NK-92 (cell line): ENCODE data around the gene PLIN3.
"Not testable (repeated sequence)": the region's sequence is repeated elsewhere in the genome, so short reads cannot be mapped to it uniquely, and the experiment has no call there.

Experiments used
- DNase-seq: peaks from one replicate; lab custom pipeline; 2025; ENCODE audit not compliant: unreplicated experiment; lab: John Stamatoyannopoulos, UW

PLIN3 gene

GRCh38 chr19:4814625-4815425 lies 52.6 kb downstream of the PLIN3 start:
- DNase-seq: no peak

GRCh38 chr19:4811328-4812131 lies 55.9 kb downstream of the PLIN3 start:
- no peak for DNase-seq

GRCh38 chr19:4807188-4807587 lies 60.3 kb downstream of the PLIN3 start:
- DNase-seq: no peak

- no peak for DNase-seq
These were observed 61.1 kb downstream of the PLIN3 start for GRCh38 chr19:4806384-4806783.

DNA sequence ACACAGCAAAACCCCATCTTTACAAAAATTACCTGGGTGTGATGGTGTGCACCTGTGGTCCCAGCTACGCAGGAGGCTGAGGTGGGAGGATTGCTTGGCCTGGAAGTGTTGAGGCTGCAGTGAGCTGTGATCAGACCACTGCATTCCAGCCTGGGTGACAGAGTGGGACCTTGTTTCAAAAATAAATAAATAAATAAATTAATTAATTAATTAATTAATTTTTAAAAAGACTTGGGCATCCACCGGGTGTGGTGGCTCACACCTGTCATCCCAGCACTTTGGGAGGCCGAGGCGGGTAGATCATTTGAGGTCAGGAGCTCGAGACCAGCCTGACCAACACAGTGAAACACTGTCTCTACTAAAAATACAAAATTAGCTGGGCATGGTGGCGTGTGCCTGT lies 62.3 kb downstream of the PLIN3 start:
- not testable (repeated sequence) for DNase-seq

DNA sequence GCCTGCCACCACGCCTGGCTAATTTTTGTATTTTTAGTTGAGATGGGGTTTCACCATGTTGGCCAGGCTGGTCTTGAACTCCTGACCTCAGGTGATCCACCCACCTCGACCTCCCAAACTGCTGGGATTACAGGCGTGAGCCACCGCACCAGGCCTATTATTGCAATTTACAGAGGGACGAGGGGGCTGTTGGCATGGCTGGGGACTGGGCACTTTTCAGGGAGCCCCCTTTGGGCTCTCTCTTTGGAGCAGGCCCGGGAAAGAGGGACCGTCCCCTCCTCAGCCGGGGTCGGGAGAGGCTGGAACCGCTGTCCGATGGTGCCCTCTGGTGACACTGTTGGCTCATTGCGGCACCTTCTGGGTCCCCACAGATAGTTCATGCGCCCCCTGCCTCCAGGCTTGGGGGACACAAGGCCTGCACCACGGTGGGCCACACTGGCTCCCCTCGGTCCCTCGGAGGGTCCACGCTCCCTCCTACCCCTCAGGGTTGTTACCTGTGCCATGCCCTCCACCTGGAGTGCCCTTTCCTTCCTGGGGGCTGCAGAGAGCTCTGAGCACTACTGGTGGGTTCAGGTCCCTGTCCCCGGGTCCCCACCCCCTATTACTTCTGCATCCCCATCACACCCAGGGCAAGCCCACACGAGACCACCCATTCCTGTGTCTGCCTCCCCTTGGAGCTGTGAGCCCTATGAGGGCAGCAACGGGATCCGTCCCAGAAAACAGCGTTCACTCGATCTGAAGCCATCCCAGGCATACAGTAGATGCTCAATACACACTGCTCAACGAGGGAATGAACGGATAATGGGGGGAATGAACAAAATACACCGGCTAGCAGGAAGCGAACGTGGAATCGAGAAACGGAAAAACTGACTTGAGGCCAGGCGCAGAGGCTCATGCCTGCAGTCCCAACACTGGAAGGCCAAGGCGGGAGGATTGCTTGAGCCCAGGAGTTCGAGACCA lies 63.5 kb downstream of the PLIN3 start:
- DNase-seq: no peak

- DNase-seq: no peak
These were observed 64.8 kb downstream of the PLIN3 start for GRCh38 chr19:4802711-4803110.

- DNase-seq: no peak
These were observed 66.3 kb downstream of the PLIN3 start for GRCh38 chr19:4801085-4801619.

- DNase-seq: no peak
These were observed 66.8 kb downstream of the PLIN3 start for GRCh38 chr19:4800591-4801081.

- DNase-seq: no peak
These were observed 72.1 kb downstream of the PLIN3 start for GRCh38 chr19:4795400-4795799.

- DNase-seq: no peak
These were observed 72.5 kb downstream of the PLIN3 start for GRCh38 chr19:4794971-4795370.

DNA sequence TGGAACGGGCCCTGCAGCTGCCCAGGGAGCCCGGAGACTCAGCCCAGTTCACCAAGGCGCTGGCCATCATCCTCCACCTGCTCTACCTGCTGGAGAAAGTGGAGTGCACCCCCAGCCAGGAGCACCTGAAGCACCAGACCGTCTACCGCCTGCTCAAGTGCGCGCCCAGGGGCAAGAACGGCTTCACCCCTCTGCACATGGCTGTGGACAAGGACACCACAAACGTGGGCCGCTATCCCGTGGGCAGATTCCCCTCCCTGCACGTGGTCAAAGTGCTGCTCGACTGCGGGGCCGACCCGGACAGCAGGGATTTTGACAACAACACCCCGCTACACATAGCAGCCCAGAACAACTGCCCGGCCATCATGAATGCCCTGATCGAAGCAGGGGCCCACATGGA lies 74.2 kb downstream of the PLIN3 start:
- not testable (repeated sequence) for DNase-seq

GRCh38 chr19:4792866-4793195 lies 74.6 kb downstream of the PLIN3 start:
- not testable (repeated sequence) for DNase-seq

DNA sequence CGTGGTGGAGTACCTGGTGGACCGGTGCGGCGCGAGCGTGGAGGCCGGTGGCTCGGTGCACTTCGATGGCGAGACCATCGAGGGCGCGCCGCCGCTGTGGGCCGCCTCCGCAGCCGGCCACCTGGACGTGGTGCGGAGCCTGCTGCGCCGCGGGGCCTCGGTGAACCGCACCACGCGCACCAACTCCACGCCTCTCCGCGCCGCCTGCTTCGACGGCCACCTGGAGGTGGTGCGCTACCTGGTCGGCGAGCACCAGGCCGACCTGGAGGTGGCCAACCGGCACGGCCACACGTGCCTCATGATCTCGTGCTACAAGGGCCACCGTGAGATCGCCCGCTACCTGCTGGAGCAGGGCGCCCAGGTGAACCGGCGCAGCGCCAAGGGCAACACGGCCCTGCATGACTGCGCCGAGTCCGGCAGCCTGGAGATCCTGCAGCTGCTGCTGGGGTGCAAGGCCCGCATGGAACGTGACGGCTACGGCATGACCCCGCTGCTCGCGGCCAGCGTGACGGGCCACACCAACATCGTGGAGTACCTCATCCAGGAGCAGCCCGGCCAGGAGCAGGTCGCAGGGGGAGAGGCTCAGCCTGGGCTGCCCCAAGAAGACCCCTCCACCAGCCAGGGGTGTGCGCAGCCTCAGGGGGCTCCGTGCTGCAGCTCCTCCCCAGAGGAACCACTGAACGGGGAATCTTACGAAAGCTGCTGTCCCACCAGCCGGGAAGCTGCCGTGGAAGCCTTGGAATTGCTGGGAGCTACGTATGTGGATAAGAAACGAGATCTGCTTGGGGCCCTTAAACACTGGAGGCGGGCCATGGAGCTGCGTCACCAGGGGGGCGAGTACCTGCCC lies 75.2 kb downstream of the PLIN3 start:
- not testable (repeated sequence) for DNase-seq

GRCh38 chr19:4791183-4792018 lies 76.1 kb downstream of the PLIN3 start, which contains the start of gene FEM1A:
FEM1A (plus strand) TSS chr19:4791734; CDS start chr19:4791855, 121 bp downstream.
- peak; percentile 92 for DNase-seq
